ENCODE data around the gene SERPINB1.
"Not testable (repeated sequence)": the region's sequence is repeated elsewhere in the genome, so short reads cannot be mapped to it uniquely, and the experiment has no call there.

Gene SERPINB1

DNA sequence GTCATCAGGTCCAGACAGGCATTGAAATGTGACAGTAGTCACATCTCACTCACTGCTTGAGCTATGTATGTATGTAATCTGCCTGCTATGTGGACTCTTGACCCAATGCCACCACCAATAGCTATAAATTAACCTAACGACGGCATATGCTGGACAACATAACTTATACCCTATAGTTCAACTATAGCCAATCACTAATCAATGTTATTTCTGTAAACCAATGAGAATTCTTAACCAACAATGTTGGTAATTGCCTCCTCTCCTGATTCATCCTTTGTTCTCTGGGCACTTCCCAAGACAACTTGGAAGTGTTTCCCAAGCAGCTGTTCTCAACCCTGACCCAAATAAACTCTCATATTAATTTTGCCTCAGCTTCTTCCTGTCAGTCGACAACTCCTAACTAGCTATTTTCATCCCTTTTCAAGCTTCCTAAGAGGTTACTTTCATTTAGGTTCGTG, 24.1 kb upstream of the SERPINB1 start:
- FAIRE-seq = no peak

DNA sequence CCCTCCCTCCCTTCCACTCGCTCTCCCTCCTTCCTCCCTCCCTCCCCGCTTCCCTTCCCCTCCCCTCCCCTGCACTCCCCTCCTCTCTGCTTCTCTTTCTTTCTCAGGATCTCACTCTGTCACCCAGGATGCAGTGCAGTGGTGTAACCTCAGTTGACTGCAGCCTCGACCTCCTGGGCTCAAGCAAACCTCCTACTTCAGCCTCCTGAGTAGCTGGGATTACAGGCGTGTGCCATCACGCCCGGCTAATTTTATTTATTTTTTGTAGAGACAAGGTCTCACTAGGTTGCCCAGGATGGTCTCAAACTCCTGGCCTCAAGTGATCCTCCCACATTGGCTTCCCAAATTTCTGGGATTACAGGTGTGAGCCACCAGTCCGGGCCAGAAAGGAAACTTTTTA, 23.6 kb upstream of the SERPINB1 start:
- FAIRE-seq = no peak

DNA sequence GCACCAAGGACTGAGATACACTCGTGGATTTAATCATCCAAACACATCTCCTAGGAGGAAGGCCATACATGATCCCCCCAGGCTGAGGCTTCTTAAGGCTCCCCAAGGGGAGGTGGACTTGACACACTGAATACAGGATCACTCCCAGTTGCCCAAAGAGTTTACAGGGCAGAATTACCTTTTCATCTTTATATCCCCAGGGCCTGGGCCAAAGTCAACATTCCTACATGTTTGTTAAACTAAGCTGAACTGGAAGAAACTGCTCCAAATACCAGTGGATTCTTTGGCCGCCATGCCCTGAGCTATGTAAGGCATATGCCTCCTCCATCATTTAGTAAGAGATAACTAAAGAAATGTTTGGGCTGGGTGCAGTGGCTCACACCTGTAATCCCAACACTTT, 22.2 kb upstream of the SERPINB1 start:
- no peak for FAIRE-seq

DNA sequence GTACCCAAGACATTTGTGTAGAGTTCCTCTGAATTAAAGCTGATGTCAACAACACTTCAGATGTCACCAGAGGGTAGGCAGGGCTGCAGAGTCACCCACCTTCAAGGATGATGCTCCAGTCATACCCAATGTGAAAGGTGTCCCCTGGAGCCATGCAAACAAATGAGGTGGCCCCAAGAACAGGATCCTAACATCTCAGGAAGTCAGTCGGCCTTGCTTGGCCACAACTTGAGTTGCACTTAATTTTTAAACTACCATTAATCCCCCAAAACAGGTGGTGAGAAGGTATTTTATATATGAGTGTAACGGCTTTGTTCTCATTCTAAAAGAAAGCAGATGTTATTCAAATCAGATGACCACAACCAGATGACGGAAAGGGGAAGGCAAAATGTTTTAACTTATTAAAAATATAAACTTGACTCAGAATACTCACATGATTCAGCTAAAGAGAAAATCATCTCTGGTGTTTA, 21.1 kb upstream of the SERPINB1 start:
- FAIRE-seq = no peak

DNA sequence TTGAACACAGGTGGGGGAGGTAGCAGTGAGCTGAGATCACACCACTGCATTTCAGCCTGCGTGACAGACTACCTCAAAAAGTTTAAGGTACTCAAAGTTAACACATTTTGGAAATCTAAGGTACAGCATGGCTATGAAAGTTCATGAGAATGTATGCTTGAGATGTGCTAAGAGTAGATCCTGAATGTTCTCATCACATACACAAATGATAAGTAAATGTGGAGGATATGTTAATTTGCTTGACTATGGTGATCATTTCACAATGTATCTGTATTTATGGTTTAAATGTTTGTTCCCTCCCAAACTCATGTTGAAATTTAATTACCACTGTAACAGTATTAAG, 20.1 kb upstream of the SERPINB1 start:
- no peak for FAIRE-seq

DNA sequence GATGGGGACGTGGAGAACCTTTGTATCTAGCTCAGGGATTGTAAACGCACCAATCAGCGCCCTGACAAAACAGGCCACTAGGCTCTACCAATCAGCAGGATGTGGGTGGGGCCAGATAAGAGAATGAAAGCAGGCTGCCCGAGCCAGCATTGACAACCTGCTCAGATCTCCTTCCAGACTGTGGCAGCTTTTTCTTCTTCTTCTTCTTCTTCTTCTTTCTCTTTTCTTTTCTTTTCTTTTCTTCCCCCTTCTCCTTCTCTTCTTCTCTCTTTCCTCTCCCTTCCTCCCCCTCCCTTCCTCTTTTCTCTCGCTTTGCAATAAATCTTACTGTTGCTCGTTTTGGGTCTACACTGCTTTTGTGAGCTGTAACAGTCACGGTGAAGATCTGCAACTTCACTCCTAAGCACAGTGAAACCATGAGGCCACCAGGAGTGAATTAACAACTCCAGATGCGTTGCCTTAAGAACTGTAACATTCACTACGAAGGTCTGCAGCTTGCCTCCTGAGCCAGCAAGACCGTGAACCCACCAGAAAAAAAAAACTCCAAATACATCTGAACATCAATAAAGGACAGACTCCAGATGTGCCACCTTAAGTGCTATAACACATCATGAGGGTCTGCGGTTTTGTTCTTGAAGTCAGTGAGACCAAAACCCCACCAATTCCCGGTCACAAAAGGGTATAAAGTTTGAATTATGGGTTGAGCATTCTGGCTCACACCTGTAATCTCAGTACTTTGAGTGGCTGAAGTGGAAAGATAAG, 19.6 kb upstream of the SERPINB1 start:
- FAIRE-seq = no peak

DNA sequence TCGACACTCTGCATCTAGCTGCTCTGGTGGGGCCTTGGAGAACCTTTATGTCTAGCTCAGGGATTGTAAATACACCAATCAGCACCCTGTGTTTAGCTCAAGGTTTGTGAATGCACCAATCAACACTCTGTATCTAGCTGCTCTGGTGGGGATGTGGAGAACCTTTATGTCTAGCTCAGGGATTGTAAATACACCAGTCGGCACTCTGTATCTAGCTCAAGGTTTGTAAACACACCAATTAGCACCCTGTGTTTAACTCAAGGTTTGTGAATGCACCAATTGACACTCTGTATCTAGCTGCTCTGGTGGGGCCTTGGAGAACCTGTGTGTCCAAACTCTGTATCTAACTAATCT, 19.0 kb upstream of the SERPINB1 start:
- FAIRE-seq = not testable (repeated sequence)

DNA sequence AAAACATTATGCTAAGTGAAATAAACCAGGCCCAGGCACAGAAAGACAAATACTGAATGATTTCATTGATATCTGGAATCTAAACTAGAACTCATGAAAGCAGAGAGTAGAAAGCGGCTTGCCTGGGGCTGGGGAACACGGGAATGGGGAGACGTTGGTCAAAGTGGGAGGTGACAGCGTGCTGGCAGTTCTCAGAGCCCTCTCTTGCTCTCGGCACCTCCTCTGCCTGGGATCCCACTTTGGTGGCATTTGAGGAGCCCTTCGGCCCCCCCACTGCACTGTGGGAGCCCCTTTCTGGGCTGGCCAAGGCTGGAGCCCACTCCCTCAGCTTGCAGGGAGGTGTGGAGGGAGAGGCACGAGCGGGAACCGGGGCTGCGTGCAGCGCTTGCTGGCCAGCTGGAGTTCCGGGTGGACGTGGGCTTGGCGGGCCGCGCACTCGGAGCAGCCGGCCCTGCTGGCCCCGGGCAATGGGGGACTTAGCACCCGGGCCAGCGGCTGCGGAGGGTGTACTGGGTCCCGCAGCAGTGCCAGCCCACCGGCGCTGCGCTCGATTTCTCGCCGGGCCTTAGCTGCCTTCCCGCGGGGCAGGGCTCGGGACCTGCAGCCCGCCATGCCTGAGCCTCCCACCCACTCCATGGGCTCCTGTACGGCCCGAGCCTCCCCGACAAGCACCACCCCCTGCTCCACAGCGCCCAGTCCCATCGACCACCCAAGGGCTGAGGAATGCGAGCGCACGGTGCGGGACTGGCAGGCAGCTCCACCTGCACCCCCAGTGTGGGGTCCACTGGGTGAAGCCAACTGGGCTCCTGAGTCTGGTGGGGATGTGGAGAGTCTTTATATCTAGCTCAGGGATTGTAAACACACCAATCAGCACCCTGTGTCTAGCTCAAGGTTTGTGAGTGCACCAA, 18.4 kb upstream of the SERPINB1 start:
- not testable (repeated sequence) for FAIRE-seq

DNA sequence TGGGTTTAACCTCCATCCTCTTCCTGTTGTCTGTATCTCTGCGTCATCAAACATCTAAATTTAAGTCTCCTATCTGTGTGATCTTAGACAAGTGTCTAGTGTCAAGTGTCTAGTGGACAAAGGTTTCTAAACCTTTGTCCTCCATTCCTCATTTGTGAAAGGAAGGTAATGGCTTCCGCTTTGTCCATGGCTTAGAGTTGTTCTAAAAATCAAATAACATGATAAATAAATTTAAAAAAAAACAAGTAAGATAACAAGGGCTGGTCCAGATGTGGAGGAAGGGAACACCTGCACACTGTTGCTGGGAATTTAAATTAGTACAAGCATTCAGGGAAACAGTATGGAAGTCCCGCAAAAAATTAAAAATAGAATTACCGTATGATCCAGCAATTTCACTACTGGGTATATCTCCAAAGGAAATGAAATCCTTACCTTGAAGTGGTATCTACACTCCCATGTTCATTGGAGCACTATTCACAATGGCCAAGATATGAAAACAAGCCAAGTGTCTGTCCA, 17.6 kb upstream of the SERPINB1 start:
- FAIRE-seq = no peak

DNA sequence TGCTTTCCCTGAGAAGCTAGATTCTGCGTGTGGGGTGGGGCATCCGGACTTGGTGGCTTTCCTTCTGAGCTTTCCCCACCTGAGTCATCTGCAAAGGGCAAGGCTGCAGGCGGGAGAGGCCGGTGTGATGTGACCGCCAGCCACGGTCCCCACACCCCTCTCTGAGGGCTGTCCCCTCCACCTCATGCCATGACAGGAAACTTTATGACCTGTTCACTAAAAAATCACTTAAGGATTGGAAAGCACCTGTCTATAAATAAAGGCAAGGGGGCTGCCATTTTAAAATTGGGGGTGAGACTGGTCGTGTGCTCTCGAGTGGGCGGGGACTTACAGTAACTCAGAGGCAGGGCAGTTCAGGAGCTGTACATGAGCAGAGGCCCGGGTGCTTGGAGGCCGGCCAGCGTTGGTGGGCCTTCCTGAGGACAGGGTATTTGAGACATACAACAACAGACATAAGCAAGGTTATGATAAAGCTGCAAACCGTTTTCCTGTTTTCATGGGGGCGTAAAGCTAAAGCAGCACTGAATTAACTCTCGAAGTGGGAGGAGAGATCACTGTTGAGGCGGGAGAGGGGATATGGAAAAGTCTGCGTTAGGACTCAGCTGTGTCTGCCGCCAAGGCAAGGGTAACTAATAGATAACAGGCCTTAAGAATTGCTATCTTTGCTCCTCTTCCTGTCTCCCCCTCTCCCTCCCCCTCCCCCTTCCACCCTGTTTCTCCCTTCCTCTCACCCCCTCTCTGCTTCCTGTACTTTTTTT, 16.1 kb upstream of the SERPINB1 start:
- no peak for FAIRE-seq

DNA sequence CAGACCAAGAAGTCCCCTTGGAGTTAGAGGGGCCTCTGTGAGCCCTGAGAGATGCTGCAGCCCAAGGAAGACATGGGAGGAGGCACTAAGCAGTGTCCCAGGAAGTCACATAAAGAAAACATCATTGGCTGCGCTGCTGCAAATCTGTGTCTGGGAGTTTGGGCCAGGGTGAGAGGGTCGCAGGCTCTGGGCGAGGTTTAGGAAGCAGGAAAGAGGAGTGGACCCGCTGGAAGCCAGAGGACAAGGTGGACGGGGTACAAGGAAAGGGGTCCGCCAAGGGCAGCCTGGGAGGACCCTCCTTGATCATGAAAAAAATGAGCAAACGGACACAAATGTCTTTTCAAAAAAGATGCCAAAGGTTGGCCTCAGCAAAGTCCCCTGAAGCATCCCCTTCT, 15.5 kb upstream of the SERPINB1 start:
- no peak for FAIRE-seq

DNA sequence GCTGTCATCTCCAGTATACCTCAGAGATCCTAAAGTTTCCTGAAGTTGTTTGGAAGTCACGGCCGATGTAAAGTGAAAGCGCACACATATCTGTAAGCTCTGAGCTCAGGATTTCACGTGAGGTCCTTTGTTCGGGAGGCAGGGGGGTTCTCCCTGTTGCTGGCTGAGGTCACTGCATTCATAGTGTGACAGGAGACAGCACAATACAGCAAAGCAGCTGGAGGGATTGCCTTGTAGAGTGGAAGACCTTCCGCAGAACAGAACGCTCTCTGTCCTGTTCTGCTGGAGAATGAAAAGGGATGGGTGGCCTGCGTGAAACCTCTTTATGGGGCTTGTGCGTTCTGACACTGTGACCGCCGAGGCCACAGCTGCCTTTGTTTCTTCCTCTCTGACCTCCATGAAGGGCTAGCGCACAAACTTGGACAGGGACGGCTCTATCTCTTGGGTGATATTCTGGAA, 13.4 kb upstream of the SERPINB1 start:
- no peak for FAIRE-seq

DNA sequence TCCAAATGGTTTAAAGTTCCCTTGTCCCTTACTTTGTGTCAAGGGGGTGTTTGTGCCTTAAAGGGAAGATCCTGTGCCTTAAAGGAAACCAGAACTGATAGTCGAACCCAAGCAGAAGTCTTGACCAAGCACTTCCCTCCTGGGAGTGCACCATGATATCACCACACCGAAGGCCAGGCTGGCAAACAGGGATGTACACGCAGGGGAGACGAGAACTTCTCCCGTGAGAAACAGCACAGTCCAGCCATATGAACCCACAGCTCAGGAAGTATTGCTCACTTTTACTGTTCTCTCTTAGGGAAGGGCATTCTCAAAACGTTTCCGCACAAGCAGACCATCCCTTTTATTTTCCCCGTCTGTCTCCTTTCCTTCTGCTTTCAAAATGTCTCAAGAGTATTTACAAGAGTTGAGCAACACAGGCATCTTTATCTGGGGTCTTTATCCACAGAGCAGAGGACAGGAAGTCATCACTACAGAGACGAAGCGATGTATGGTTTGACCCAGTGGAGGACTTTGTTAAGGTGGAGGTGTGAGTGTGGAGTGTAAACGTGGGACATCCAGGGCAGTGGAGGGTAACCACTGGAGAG, 12.8 kb upstream of the SERPINB1 start:
- FAIRE-seq = no peak

DNA sequence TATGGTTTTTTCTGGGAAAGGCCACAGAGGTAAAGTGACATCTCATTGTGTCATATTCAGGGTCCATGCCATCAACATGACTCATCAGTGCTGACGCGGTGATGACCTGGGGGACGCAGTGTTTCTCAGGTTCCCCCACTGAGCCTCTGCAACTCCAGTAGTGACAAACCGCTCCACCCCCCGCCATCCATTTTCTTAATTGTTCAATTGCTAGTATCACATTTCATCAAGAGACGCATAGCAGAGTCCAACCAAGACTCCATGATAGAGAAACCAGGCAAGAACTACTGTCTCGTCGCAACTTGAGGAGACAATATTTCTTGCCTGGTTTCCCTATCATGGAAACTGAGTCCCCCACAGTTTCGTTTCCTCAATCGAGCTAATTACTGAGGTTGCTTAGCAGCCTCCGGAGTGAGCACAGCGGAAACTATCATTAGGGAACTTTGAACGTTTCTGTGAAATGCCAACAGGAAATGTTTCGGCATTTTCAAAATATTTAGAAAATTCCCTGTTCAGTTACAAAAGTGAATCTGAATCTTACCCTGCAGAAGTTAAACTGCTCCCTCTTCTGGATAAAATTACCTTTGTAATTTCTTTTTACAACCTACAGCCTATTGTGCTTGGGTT, 12.2 kb upstream of the SERPINB1 start:
- FAIRE-seq = peak; percentile 30

DNA sequence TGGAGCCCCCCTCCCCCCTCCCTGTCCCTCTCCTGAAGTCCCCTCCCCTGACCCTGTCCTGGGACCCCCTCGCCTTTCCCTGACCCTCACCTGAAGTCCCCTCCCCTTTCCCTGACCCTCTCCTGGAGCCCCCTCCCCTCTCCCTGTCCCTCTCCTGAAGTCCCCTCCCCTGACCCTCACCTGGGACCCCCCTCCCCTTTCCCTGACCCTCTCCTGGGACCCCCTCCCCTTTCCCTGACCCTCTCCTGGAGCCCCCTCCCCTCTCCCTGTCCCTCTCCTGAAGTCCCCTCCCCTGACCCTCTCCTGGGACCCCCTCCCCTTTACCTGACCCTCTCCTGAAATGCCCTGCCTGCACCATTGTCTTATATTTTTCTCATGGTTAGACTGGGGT, 11.7 kb upstream of the SERPINB1 start:
- not testable (repeated sequence) for FAIRE-seq

DNA sequence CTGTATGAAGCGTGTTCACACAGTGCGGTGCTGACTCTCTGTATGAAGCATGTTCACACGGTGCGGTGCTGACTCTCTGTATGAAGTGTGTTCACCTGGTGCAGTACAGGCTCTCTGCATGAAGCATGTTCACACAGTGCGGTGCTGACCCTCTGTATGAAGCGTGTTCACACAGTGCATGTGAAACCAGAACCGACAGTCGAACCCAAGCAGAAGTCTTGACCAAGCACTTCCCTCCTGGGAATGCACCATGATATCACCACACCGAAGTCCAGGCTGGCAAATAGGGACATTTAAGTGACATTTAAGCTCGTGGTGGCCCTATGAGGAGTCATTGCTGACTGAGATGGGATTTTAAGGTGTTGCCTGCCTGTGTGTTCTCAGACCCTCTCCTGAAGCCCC, 11.3 kb upstream of the SERPINB1 start:
- FAIRE-seq = no peak

DNA sequence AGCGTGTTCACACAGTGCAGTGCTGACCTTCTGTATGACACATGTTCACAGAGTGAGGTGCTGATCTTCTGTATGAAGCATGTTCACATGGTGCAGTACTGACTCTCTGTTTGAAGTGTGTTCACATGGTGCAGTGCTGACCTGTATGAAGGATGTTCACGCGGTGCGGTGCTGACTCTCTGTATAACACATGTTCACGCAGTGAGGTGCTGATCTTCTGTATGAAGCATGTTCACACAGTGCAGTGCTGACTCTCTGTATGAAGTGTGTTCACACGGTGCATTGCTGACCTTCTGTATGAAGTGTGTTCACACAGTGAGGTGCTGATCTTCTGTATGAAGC, 10.8 kb upstream of the SERPINB1 start:
- FAIRE-seq = no peak

DNA sequence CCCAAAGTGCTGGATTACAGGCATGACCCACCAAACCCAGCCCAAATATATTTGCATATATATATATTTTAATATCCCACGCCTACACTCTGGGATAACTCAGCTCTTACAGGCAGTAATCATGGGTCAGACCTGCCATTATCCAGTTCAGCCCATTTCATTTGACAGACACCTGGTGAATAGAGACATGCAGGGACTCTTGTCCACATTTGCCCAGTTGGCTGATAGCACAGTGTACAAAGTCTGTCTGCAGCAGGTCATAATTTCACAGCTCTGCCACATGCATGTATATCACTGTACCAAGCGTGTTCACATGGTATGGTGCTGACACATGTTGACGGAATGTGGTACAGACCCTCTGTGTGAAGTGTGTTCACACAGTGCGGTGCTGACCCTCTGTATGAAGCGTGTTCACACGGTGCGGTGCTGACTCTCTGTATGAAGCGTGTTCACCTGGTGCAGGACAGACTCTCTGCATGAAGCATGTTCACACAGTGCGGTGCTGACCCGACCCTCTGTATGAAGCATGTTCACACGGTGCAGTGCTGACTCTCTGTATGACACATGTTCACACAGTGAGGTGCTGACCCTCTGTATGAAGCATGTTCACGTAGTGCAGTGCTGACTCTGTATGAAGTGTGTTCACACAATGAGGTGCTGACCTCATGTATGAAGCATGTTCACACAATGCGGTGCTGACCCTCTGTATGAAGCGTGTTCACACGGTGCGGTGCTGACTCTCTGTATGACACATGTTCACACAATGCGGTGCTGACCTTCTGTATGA, 10.3 kb upstream of the SERPINB1 start:
- no peak for FAIRE-seq

DNA sequence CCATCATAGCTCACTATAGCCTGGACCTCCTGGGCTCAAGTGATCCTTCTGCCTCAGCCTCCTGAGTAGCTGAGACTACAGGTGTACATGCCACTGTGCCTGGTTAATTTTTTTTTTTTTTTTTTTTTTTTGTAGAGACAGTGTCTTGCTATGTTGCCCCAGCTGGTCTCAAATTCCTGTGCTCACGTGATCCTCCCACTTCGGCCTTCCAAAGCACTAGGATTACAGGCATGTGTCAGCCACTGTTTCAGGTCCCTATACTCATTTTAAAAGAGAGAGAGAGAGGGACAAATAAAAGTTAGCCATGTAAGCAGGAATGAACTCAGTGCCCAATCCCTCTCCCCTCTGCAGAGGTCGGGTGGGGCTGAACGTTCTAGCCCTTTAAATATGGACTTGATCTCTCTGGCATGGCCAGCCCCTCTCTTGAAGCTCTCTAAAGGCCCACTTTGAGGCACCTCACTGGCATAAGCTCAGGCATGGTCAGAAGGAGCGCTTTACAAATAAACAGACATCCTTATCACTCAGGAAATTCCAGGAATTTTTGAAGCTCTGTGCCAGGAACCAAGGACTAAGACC, 9.0 kb upstream of the SERPINB1 start:
- FAIRE-seq = no peak

DNA sequence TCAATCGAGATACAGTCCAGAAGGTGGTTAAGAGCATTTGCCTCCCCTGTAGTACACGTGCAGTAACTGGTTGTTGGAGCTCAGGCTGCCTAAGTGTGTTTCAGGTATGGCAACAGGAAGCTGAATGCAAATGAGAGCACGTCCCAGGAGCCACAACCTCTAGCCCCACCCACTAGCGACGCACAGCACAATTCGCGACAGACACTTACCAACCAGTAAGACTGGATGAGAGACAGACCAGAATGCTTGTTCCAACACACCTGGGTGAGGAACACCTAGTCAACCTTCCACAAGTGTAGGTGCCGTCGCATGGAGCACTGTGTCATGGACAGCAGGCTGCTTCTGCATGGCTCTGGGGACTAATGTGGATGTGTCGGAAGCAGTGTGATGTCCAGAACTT, 7.2 kb upstream of the SERPINB1 start:
- FAIRE-seq = no peak

DNA sequence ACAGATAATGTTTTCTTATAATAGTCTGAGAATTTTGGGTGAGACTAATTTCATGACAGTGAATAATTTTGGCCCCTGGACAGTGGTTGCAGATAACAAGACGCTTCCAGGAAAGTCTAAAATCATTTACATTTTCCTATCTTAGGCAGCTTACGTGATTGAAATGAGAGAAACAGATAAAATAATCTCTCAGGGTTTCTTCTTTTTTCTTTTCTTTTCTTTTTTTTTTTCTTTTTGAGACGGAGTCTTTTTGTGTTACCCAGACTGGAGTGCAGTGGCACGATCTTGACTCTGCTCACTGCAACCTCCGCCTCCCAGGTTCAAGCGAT, 4.2 kb upstream of the SERPINB1 start:
- no peak for FAIRE-seq

Data from G401.6 (cell line).